Fibroblast of lung (primary cell): Measurements from ENCODE around the gene RPSA.

Experiments
- CTCF ChIP-seq, 2 donors: IDR thresholded peaks in 1 of 2; conservative IDR thresholded peaks in 1 of 2; 1 replicate in 1 of 2; 2 replicates in 1 of 2; pipeline ENCODE4 v1.5.1; 2011 to 2012; ENCODE audit warnings: low read length in 2 of 2, control low read depth in 1 of 2, inconsistent platforms in 1 of 2, low read depth in 1 of 2, mild to moderate bottlenecking in 1 of 2
- EZH2 ChIP-seq: IDR thresholded peaks from 2 replicates; pipeline ENCODE4 v1.5.1; 2012; ENCODE audit warnings: low read length, control low read depth, mild to moderate bottlenecking; ENCODE audit errors: missing control alignments

- TF ChIP-seq CTCF (conservative IDR thresholded peaks at IDR 0.05 in 1 of 2, IDR thresholded peaks at IDR 0.05 in 1 of 2; ENCODE audit: low read depth in 1 of 2, low read length in 2 of 2) = no peak
- TF ChIP-seq EZH2 = no peak
Measured at GRCh38 chr3:39387411-39387975, 19.0 kb upstream of the RPSA start.
